Fibroblast of lung (primary cell): ENCODE measurements around the gene PTPRM. TPM values are rescaled to one million over a fixed set of nuclear protein-coding genes. Genes with fewer than 3 reads are reported as not detected.
A peak's percentile ranks its signal among the peaks of the same experiment; 100 is the strongest.

Source experiments
- DNase-seq, 2 donors: peaks; one replicate each; pipeline versions ENCODE4 v3.0.0 to v3.0.0-alpha.2; 2010; ENCODE audit warnings: low read depth in 2 of 2
- H2AFZ ChIP-seq: 2 replicates; pipeline ENCODE4 v1.5.1; 2012; ENCODE audit warnings: low read length, control low read depth, inconsistent platforms
- H3K27ac ChIP-seq: 2 replicates; pipeline ENCODE4 v1.5.1; 2011; ENCODE audit warnings: low read length, control low read depth; ENCODE audit not compliant: insufficient read depth
- H3K27me3 ChIP-seq: 2 replicates; pipeline ENCODE4 v1.5.1; 2011; ENCODE audit warnings: mild to moderate bottlenecking, low read length; ENCODE audit not compliant: control insufficient read depth, insufficient read depth
- H3K36me3 ChIP-seq: 2 replicates; pipeline ENCODE4 v1.5.1; 2011; ENCODE audit warnings: low read length; ENCODE audit not compliant: control insufficient read depth, insufficient read depth
- H3K4me1 ChIP-seq: 2 replicates; pipeline ENCODE4 v1.5.1; 2011; ENCODE audit warnings: low read length; ENCODE audit not compliant: control insufficient read depth, insufficient read depth; ENCODE audit errors: extremely low read depth
- H3K4me2 ChIP-seq: 2 replicates; pipeline ENCODE4 v1.5.1; 2011; ENCODE audit warnings: low read length, control low read depth; ENCODE audit not compliant: insufficient read depth; ENCODE audit errors: extremely low read depth
- H3K4me3 ChIP-seq, 4 experiments: fragments of 200-600 bp in 1 of 4; sonication (generic) in 1 of 4; replicated peaks in 1 of 4; 2 replicates each; pipeline ENCODE4 v1.5.1; 2011 to 2016; ENCODE audit warnings: low read length in 4 of 4, low read depth in 3 of 4, mild to moderate bottlenecking in 3 of 4, control low read depth in 2 of 4, inconsistent platforms in 1 of 4, mixed read lengths in 1 of 4; ENCODE audit not compliant: insufficient read depth in 1 of 4; ENCODE audit errors: control extremely low read depth in 1 of 4
- H3K79me2 ChIP-seq: 2 replicates; pipeline ENCODE4 v1.5.1; 2012; ENCODE audit warnings: mild to moderate bottlenecking, low read length, inconsistent platforms; ENCODE audit not compliant: control insufficient read depth, insufficient read depth
- H3K9ac ChIP-seq: 2 replicates; pipeline ENCODE4 v1.5.1; 2011; ENCODE audit warnings: mild to moderate bottlenecking, low read length, control low read depth; ENCODE audit not compliant: insufficient read depth
- H3K9me3 ChIP-seq: 2 replicates; pipeline ENCODE4 v1.5.1; 2012; ENCODE audit warnings: low read depth, low read length; ENCODE audit not compliant: control insufficient read depth, insufficient read depth
- H4K20me1 ChIP-seq: 2 replicates; pipeline ENCODE4 v1.5.1; 2011; ENCODE audit warnings: low read length; ENCODE audit not compliant: control insufficient read depth, insufficient read depth; ENCODE audit errors: extremely low read depth
- CTCF ChIP-seq, 2 donors: IDR thresholded peaks in 1 of 2; conservative IDR thresholded peaks in 1 of 2; 1 replicate in 1 of 2; 2 replicates in 1 of 2; pipeline ENCODE4 v1.5.1; 2011 to 2012; ENCODE audit warnings: low read length in 2 of 2, control low read depth in 1 of 2, inconsistent platforms in 1 of 2, low read depth in 1 of 2, mild to moderate bottlenecking in 1 of 2
- EZH2 ChIP-seq: IDR thresholded peaks from 2 replicates; pipeline ENCODE4 v1.5.1; 2012; ENCODE audit warnings: low read length, control low read depth, mild to moderate bottlenecking; ENCODE audit errors: missing control alignments
- polyA plus RNA-seq, 2 donors: library from polyadenylated mRNA; depleted of rRNA in 1 of 2; stranded (reverse) in 1 of 2; unstranded in 1 of 2; fragments of >200 nt; gene quantifications; 2 replicates each; pipeline ENCODE4 v1.2.1, GENCODE V29; 2011 to 2012; ENCODE audit warnings: missing spikeins in 1 of 2
- total RNA-seq: library from RNA; depleted of rRNA; stranded (reverse); fragments of >200 nt; gene quantifications from 2 replicates; pipeline ENCODE4 v1.2.1, GENCODE V29; 2014

Gene PTPRM
- total and polyA plus RNA-seq, 2 donors (not counting 1 experiment from before 2014, with no cell fraction given), result 86.6 to 87.0 TPM

GRCh38 chr18:7775843-7776242 lies 208.7 kb downstream of the PTPRM start:
- Histone ChIP-seq H3K4me1 (no peaks in the 10 kb centered on the region), H3K9me3 (no peaks in the 10 kb centered on the region), H2AFZ (no peak overlapping the region), H3K79me2 (no peaks in the 10 kb centered on the region), H3K4me2 (no peak overlapping the region), H4K20me1 (no peaks in the 10 kb centered on the region), H3K9ac (no peak overlapping the region), H3K4me3 (no peak overlapping the region), H3K27ac (no peak overlapping the region), H3K36me3 (no peaks in the 10 kb centered on the region), H3K27me3 (no peaks in the 10 kb centered on the region)
- no peak for DNase-seq
- TF ChIP-seq CTCF (conservative IDR thresholded peaks at IDR 0.05 in 1 of 2, IDR thresholded peaks at IDR 0.05 in 1 of 2; ENCODE audit: low read depth in 1 of 2, low read length in 2 of 2), result no peak
- no peak for TF ChIP-seq EZH2

GRCh38 chr18:7778181-7778580 lies 211.1 kb downstream of the PTPRM start:
- DNase-seq, result peak; percentile 27 to 71
- Histone ChIP-seq H3K27ac (no peak overlapping the region), H3K4me2 (no peak overlapping the region), H3K9ac (no peak overlapping the region), H3K36me3 (no peaks in the 10 kb centered on the region), H3K27me3 (no peaks in the 10 kb centered on the region), H3K4me1 (no peaks in the 10 kb centered on the region), H3K4me3 (no peak overlapping the region), H2AFZ (no peak overlapping the region), H4K20me1 (no peaks in the 10 kb centered on the region), H3K79me2 (no peaks in the 10 kb centered on the region), H3K9me3 (no peaks in the 10 kb centered on the region)
- TF ChIP-seq EZH2 (no peak), CTCF (conservative IDR thresholded peaks at IDR 0.05 in 1 of 2, IDR thresholded peaks at IDR 0.05 in 1 of 2; ENCODE audit: low read depth in 1 of 2, low read length in 2 of 2) (no peak)

- DNase-seq, result no peak
- H3K79me2 ChIP-seq, result no peaks in the 10 kb centered on the region
- H4K20me1 ChIP-seq, result no peaks in the 10 kb centered on the region
- H3K27me3 ChIP-seq, result no peaks in the 10 kb centered on the region
- H3K4me1 ChIP-seq, result no peaks in the 10 kb centered on the region
- no peak overlapping the region for H2AFZ ChIP-seq
- no peak overlapping the region for H3K4me3 ChIP-seq
- no peak overlapping the region for H3K9ac ChIP-seq
- TF ChIP-seq CTCF (conservative IDR thresholded peaks at IDR 0.05 in 1 of 2, IDR thresholded peaks at IDR 0.05 in 1 of 2; ENCODE audit: low read depth in 1 of 2, low read length in 2 of 2) (no peak), EZH2 (no peak)
- no peaks in the 10 kb centered on the region for H3K36me3 ChIP-seq
- H3K9me3 ChIP-seq, result no peaks in the 10 kb centered on the region
- no peak overlapping the region for H3K4me2 ChIP-seq
- no peak overlapping the region for H3K27ac ChIP-seq
Observed at GRCh38 chr18:7779211-7779610, 212.1 kb downstream of the PTPRM start.
